Measurements from ENCODE around the gene HM13. TPM values are rescaled to one million over a fixed set of nuclear protein-coding genes. Genes with fewer than 3 reads are reported as not detected.

The HM13 gene
- total and polyA plus RNA-seq, 9 of the 15 experiments (the other 6 are each of a cell fraction or from before 2014, with no cell fraction given), result 7.7 to 136 (median 74.5) TPM

GRCh38 chr20:31514154-31515071 lies at the start of gene HM13 (continued):
- TF ChIP-seq L3MBTL2 (IDR thresholded peaks at IDR 0.05) (peak; percentile 85), GATAD2A (IDR thresholded peaks at IDR 0.05) (peak; percentile 66; the same call in 1 of the 2 replicates), ILF3 (IDR thresholded peaks at IDR 0.05; ENCODE audit: borderline replicate concordance) (no peak), GTF3C2 (IDR thresholded peaks at IDR 0.05; ENCODE audit: borderline replicate concordance, extremely low read depth, insufficient read length) (no peak), TOE1 (IDR thresholded peaks at IDR 0.05; ENCODE audit: borderline replicate concordance) (no peak), TOE1 (CRISPR knock-in tag; IDR thresholded peaks at IDR 0.05; ENCODE audit: borderline replicate concordance, low read depth) (peak; percentile 94), PHB2 (IDR thresholded peaks at IDR 0.05; ENCODE audit: low read depth) (no peak), TRIM24 (IDR thresholded peaks at IDR 0.05) (no peak), BDP1 (IDR thresholded peaks at IDR 0.05; ENCODE audit: insufficient read depth, insufficient read length) (no peak), SAP30 (IDR thresholded peaks at IDR 0.05; ENCODE audit: borderline replicate concordance, insufficient read depth, low read depth, low read length, poor library complexity, severe bottlenecking) (peak; percentile 93), MECOM (CRISPR knock-in tag; IDR thresholded peaks at IDR 0.05) (no peak), ARHGAP35 (IDR thresholded peaks at IDR 0.05; ENCODE audit: partially characterized antibody) (no peak), ZNF134 (CRISPR knock-in tag; conservative IDR thresholded peaks at IDR 0.05) (no peak), PTBP1 (IDR thresholded peaks at IDR 0.05; ENCODE audit: low read depth, low read length) (no peak), ESRRB (CRISPR knock-in tag; IDR thresholded peaks at IDR 0.05; ENCODE audit: borderline replicate concordance) (no peak), ESRRA (IDR thresholded peaks at IDR 0.05; ENCODE audit: borderline replicate concordance, low read depth) (peak; percentile 71; the same call in 1 of the 2 replicates), NFYB (IDR thresholded peaks at IDR 0.05; ENCODE audit: extremely low read depth, insufficient read length) (no peak), BRCA1 (IDR thresholded peaks at IDR 0.05) (no peak), BRCA1 (CRISPR knock-in tag; IDR thresholded peaks at IDR 0.05) (no peak), ZNF655 (CRISPR knock-in tag; IDR thresholded peaks at IDR 0.05) (no peak), LEF1 (IDR thresholded peaks at IDR 0.05) (no peak), THAP7 (CRISPR knock-in tag; IDR thresholded peaks at IDR 0.05) (no peak), SP1 (CRISPR knock-in tag; IDR thresholded peaks at IDR 0.05) (0 out of 2 replicates have a peak, but pooled peaks have one; percentile 39), ETV5 (CRISPR knock-in tag; IDR thresholded peaks at IDR 0.05; ENCODE audit: low read depth) (peak; percentile 59)
